Activated naive CD4-positive, alpha-beta T cell treated with anti-CD3 and anti-CD28 coated beads, Interleukin-2, amount 50 U/mL, for 24 hours (primary cell): Measurements from ENCODE around the gene ALKBH3.

Experiments used
- H3K27ac Mint-ChIP-seq: one replicate; pipeline ENCODE4 v1.8.0; 2021; ENCODE audit warnings: mild to moderate bottlenecking, mixed read lengths
- H3K27me3 Mint-ChIP-seq: one replicate; pipeline ENCODE4 v1.8.0; 2021; ENCODE audit warnings: mixed read lengths
- H3K36me3 Mint-ChIP-seq: one replicate; pipeline ENCODE4 v1.8.0; 2021; ENCODE audit warnings: mixed read lengths
- H3K4me1 Mint-ChIP-seq: one replicate; pipeline ENCODE4 v1.8.0; 2021; ENCODE audit warnings: mixed read lengths
- H3K4me3 Mint-ChIP-seq: one replicate; pipeline ENCODE4 v1.8.0; 2021; ENCODE audit warnings: mild to moderate bottlenecking, mixed read lengths
- H3K9me3 Mint-ChIP-seq: one replicate; pipeline ENCODE4 v1.8.0; 2021; ENCODE audit warnings: mixed read lengths

The ALKBH3 gene

GRCh38 chr11:43880640-43881159, at the start of gene ALKBH3:
Gene ALKBH3, plus strand, starts transcription at chr11:43880831. Its CDS starts 1,822 bp downstream, at chr11:43882653.
- Mint-ChIP-seq H3K27me3 (peaks cover 5% of the 10 kb centered on the region), H3K27ac (peak within 1 kb of the TSS; percentile 68), H3K36me3 (peaks cover 14% of the 10 kb centered on the region), H3K4me3 (peak within 1 kb of the TSS; percentile 89), H3K9me3 (no peaks in the 10 kb centered on the region), H3K4me1 (peaks cover 25% of the 10 kb centered on the region)

GRCh38 chr11:43830928-43831440, 49.6 kb upstream of the ALKBH3 start:
- Mint-ChIP-seq H3K9me3 (no peaks in the 10 kb centered on the region), H3K4me3 (peak overlapping the region; percentile 16), H3K36me3 (peaks cover 3% of the 10 kb centered on the region), H3K27ac (peak overlapping the region; percentile 94), H3K27me3 (no peaks in the 10 kb centered on the region), H3K4me1 (peaks cover 15% of the 10 kb centered on the region)

- Mint-ChIP-seq H3K27ac (no peak overlapping the region), H3K4me1 (peaks cover 15% of the 10 kb centered on the region), H3K4me3 (no peak overlapping the region), H3K27me3 (no peaks in the 10 kb centered on the region), H3K36me3 (peaks cover 3% of the 10 kb centered on the region), H3K9me3 (no peaks in the 10 kb centered on the region)
Measured at GRCh38 chr11:43832536-43832935, 48.1 kb upstream of the ALKBH3 start.

- no peak overlapping the region for H3K4me3 Mint-ChIP-seq
- H3K27me3 Mint-ChIP-seq: no peaks in the 10 kb centered on the region
- no peaks in the 10 kb centered on the region for H3K9me3 Mint-ChIP-seq
- H3K27ac Mint-ChIP-seq: no peak overlapping the region
- H3K36me3 Mint-ChIP-seq: peaks cover 6% of the 10 kb centered on the region
- peaks cover 15% of the 10 kb centered on the region for H3K4me1 Mint-ChIP-seq
Measured at GRCh38 chr11:43833657-43834073, 47.0 kb upstream of the ALKBH3 start.

- Mint-ChIP-seq H3K36me3 (peaks cover 8% of the 10 kb centered on the region), H3K27me3 (no peaks in the 10 kb centered on the region), H3K4me1 (peaks cover 15% of the 10 kb centered on the region), H3K4me3 (no peak overlapping the region), H3K9me3 (no peaks in the 10 kb centered on the region), H3K27ac (no peak overlapping the region)
Measured at GRCh38 chr11:43834286-43834685, 46.3 kb upstream of the ALKBH3 start.

- Mint-ChIP-seq H3K4me1 (peaks cover 15% of the 10 kb centered on the region), H3K27me3 (no peaks in the 10 kb centered on the region), H3K4me3 (no peak overlapping the region), H3K9me3 (no peaks in the 10 kb centered on the region), H3K27ac (no peak overlapping the region), H3K36me3 (peaks cover 10% of the 10 kb centered on the region)
Measured at GRCh38 chr11:43835104-43835503, 45.5 kb upstream of the ALKBH3 start.

GRCh38 chr11:43837879-43838278, 42.8 kb upstream of the ALKBH3 start:
- Mint-ChIP-seq H3K27ac (no peak overlapping the region), H3K27me3 (no peaks in the 10 kb centered on the region), H3K4me1 (no peaks in the 10 kb centered on the region), H3K9me3 (no peaks in the 10 kb centered on the region), H3K4me3 (no peak overlapping the region), H3K36me3 (peaks cover 18% of the 10 kb centered on the region)

- no peaks in the 10 kb centered on the region for H3K27me3 Mint-ChIP-seq
- H3K4me3 Mint-ChIP-seq: no peak overlapping the region
- peaks cover 18% of the 10 kb centered on the region for H3K36me3 Mint-ChIP-seq
- no peaks in the 10 kb centered on the region for H3K4me1 Mint-ChIP-seq
- H3K27ac Mint-ChIP-seq: no peak overlapping the region
- no peaks in the 10 kb centered on the region for H3K9me3 Mint-ChIP-seq
Measured at GRCh38 chr11:43842021-43842420, 38.6 kb upstream of the ALKBH3 start.

GRCh38 chr11:43845816-43846215, 34.8 kb upstream of the ALKBH3 start:
- Mint-ChIP-seq H3K27me3 (no peaks in the 10 kb centered on the region), H3K9me3 (no peaks in the 10 kb centered on the region), H3K36me3 (peaks cover 9% of the 10 kb centered on the region)

GRCh38 chr11:43852057-43852636, 28.5 kb upstream of the ALKBH3 start:
- peaks cover 6% of the 10 kb centered on the region for H3K4me1 Mint-ChIP-seq
- no peaks in the 10 kb centered on the region for H3K27me3 Mint-ChIP-seq
- H3K27ac Mint-ChIP-seq: no peak overlapping the region
- peaks cover 3% of the 10 kb centered on the region for H3K36me3 Mint-ChIP-seq
- H3K9me3 Mint-ChIP-seq: no peaks in the 10 kb centered on the region
- no peak overlapping the region for H3K4me3 Mint-ChIP-seq

More at GRCh38 chr11:43845816-43846215, 34.8 kb upstream of the ALKBH3 start:
- H3K4me1 Mint-ChIP-seq: peaks cover 6% of the 10 kb centered on the region
- H3K4me3 Mint-ChIP-seq: no peak overlapping the region
- H3K27ac Mint-ChIP-seq: no peak overlapping the region

- peaks cover 3% of the 10 kb centered on the region for H3K36me3 Mint-ChIP-seq
- H3K27ac Mint-ChIP-seq: no peak overlapping the region
- H3K4me1 Mint-ChIP-seq: peaks cover 6% of the 10 kb centered on the region
- H3K27me3 Mint-ChIP-seq: no peaks in the 10 kb centered on the region
- no peaks in the 10 kb centered on the region for H3K9me3 Mint-ChIP-seq
- no peak overlapping the region for H3K4me3 Mint-ChIP-seq
Measured at GRCh38 chr11:43853781-43854180, 26.9 kb upstream of the ALKBH3 start.

- Mint-ChIP-seq H3K4me3 (no peak overlapping the region), H3K36me3 (peaks cover 4% of the 10 kb centered on the region), H3K27ac (no peak overlapping the region), H3K4me1 (no peaks in the 10 kb centered on the region), H3K9me3 (no peaks in the 10 kb centered on the region), H3K27me3 (no peaks in the 10 kb centered on the region)
Measured at GRCh38 chr11:43856993-43857392, 23.6 kb upstream of the ALKBH3 start.

- Mint-ChIP-seq H3K4me3 (no peak overlapping the region), H3K9me3 (no peaks in the 10 kb centered on the region), H3K27ac (peak overlapping the region; percentile 53), H3K27me3 (peaks cover 1% of the 10 kb centered on the region), H3K4me1 (peaks cover 4% of the 10 kb centered on the region), H3K36me3 (peaks cover 3% of the 10 kb centered on the region)
Measured at GRCh38 chr11:43861141-43861540, 19.5 kb upstream of the ALKBH3 start.

GRCh38 chr11:43866520-43866919, 14.1 kb upstream of the ALKBH3 start:
- Mint-ChIP-seq H3K27me3 (peaks cover 1% of the 10 kb centered on the region), H3K27ac (no peak overlapping the region), H3K4me3 (no peak overlapping the region), H3K36me3 (no peaks in the 10 kb centered on the region), H3K9me3 (peaks cover 4% of the 10 kb centered on the region), H3K4me1 (peaks cover 28% of the 10 kb centered on the region)

- Mint-ChIP-seq H3K4me1 (peaks cover 28% of the 10 kb centered on the region), H3K36me3 (no peaks in the 10 kb centered on the region), H3K27me3 (peaks cover 1% of the 10 kb centered on the region), H3K27ac (no peak overlapping the region), H3K4me3 (no peak overlapping the region), H3K9me3 (peaks cover 4% of the 10 kb centered on the region)
Measured at GRCh38 chr11:43866969-43867368, 13.7 kb upstream of the ALKBH3 start.

GRCh38 chr11:43868852-43869567, 11.6 kb upstream of the ALKBH3 start:
- Mint-ChIP-seq H3K4me1 (peaks cover 26% of the 10 kb centered on the region), H3K4me3 (peak overlapping the region; percentile 43), H3K9me3 (peaks cover 4% of the 10 kb centered on the region), H3K27me3 (peaks cover 6% of the 10 kb centered on the region), H3K36me3 (no peaks in the 10 kb centered on the region), H3K27ac (peak overlapping the region; percentile 86)
